Fibroblast of villous mesenchyme (primary cell): ENCODE data around the gene SAE1. TPM values are rescaled to one million over a fixed set of nuclear protein-coding genes. Genes with fewer than 3 reads are reported as not detected.

ENCODE experiments used
- DNase-seq: peaks from one replicate; pipeline ENCODE4 v3.0.0-alpha.2; 2010; ENCODE audit warnings: low read depth
- H3K4me3 ChIP-seq: 2 replicates; pipeline ENCODE4 v1.5.1; 2011; ENCODE audit warnings: low read depth, mild to moderate bottlenecking, low read length
- total RNA-seq: library from RNA; depleted of rRNA; stranded (reverse); fragments of >200 nt; gene quantifications from 2 replicates; pipeline ENCODE4 v1.2.3, GENCODE V29; 2012
- TF ChIP-seq, protein P1 (sequence below): IDR thresholded peaks from 2 replicates; pipeline ENCODE4 v1.5.1; 2012; ENCODE audit warnings: low read depth, mild to moderate bottlenecking, low read length; ENCODE audit not compliant: insufficient read depth

The SAE1 gene
- total RNA-seq, 1 donor, result 160 TPM

DNA sequence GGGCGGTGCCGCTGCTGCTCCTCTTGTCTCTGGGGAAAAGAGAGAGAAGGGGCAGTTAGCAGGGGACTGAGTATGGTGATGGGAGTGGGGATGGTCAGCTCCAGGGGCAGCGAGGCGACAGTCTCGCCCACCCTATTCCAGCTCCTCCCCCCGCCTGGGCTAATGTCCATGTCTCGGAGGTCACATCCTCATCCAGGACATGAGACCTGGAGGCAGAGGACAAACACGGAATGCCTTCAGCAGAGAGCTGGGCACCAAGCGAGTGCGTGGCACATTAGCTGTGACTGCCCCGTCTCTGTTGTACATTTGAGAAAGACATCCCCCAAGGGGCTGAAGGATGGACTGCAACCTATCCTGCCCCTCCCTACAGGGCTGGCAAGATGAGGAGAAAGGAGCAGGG lies 91.3 kb downstream of the SAE1 start:
- TF ChIP-seq, protein P1, sequence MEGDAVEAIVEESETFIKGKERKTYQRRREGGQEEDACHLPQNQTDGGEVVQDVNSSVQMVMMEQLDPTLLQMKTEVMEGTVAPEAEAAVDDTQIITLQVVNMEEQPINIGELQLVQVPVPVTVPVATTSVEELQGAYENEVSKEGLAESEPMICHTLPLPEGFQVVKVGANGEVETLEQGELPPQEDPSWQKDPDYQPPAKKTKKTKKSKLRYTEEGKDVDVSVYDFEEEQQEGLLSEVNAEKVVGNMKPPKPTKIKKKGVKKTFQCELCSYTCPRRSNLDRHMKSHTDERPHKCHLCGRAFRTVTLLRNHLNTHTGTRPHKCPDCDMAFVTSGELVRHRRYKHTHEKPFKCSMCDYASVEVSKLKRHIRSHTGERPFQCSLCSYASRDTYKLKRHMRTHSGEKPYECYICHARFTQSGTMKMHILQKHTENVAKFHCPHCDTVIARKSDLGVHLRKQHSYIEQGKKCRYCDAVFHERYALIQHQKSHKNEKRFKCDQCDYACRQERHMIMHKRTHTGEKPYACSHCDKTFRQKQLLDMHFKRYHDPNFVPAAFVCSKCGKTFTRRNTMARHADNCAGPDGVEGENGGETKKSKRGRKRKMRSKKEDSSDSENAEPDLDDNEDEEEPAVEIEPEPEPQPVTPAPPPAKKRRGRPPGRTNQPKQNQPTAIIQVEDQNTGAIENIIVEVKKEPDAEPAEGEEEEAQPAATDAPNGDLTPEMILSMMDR, result no peak
- H3K4me3 ChIP-seq, result no peak overlapping the region
- DNase-seq, result no peak

DNA sequence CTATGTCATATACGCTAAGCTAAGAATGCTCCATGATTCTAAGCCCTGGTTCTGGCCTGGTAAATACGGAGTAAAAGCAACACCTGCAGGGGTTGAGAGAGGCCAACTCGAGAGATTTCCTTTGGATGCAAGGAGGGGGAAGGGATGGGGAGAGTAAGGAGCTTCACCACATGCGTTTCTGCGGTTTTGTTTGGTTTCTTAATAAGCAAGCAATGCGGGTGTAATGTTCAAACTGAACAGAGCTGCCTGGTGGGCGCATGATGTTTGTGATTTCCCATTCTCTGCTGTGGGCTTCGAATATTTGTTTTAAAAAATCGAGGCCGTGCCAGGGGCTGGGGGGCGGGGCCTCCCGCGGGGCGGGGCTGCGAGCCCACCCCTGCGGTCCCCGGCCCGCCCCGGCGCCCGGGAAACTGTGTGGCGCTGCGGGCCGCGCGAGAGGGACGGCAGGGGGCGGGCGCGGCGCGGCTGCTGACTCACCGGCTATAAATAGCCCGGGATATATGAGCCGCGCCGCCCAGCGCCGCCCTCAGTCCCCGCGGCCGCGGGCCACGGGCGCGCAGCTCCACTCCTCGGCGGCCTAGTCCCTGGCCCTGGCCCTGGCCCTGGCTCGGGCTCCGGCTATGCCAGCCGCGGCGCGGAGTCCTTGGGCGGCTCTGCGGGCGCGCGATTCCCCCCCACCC lies 95.3 kb downstream of the SAE1 start:
- TF ChIP-seq, protein P1, result peak; percentile 14
- peak overlapping the region; percentile 98 for H3K4me3 ChIP-seq
- peak; percentile 88 for DNase-seq

DNA sequence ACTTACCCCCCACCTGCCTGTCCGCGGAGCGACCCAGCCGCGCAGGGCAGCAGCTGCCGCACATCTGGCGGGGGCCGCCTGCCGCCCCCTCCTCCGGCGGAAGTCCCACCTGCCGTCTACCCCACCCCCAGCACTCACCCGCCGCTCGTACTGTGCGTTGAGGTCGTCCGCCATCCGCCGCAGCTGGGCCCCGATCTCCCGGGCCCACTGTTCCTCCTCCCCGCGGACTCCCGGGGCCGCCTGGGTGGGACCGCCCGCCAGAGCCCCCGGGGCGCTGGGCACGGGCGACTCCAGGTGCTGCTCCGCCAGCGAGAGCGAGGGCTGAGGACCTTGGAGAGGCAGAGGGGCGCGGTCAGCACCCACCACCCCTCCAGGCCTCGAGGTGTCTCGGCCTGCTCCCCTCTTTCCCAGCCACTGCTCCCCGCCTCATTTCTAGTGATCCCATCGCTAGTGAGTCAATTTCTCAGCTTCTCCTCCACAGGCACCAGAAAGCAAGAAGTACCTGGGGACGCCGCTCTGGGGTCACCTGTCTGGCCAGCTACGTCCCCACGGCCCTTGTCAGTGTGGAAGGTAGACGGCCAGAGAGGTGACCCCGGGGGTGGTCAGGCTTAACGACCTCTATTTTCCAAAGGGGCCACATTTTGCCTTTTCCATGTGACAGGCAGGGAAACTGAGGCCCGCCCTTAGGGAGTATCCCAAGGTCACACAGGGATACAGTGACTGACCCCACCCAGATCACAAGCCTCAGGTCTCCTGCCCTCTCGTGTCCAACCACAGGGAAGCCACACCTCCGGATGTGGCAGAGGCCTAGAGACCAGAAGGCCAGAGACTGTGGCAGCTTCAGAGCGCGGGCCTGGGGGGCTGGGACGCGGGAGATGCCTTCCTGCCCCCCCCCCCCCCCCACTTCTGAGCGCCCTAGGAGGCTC lies 96.1 kb downstream of the SAE1 start:
- DNase-seq, result peak; percentile 83
- TF ChIP-seq, protein P1, result no peak
- H3K4me3 ChIP-seq, result peak overlapping the region; percentile 98

DNA sequence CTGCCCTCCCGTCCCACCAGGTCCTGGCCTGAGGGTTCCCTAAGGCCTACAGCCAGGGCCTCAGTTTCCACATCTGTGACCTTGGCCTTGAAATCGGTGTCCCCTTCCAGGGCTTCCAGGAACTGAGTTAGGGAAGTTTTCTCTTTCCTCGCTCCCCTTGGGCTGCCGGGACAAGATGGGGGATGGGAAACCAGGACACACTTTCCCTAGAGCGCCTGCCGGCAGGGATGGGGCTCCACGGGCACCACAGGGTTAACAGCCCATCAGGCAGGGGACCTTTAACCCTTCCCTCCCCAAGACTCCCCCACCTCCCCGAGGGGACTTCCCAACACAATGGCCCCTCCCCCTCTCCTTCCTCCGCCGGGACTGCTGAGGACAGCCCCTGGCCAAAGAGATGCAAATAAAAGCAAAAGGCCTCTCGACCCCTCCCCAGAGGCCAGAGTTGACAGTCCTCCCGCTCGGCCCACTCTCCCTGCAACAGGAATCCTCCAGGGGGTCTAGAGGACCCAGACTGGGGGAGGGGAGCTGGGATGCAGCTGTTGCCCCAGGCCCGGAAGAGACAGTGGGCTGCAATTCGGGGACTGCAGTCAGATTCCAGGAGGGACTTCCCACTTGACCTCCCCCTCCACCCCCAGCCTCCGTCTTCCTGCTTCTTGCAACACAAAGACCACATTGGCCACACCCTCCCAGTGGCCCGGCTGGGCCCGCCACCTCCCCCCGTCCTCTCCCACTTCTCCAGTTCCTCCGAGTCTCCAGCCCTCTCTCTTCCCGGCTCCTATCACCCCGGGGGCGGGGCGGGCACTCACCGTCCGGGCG lies 96.9 kb downstream of the SAE1 start:
- peak overlapping the region; percentile 98 for H3K4me3 ChIP-seq
- peak; percentile 98 for DNase-seq
- TF ChIP-seq, protein P1, result no peak

DNA sequence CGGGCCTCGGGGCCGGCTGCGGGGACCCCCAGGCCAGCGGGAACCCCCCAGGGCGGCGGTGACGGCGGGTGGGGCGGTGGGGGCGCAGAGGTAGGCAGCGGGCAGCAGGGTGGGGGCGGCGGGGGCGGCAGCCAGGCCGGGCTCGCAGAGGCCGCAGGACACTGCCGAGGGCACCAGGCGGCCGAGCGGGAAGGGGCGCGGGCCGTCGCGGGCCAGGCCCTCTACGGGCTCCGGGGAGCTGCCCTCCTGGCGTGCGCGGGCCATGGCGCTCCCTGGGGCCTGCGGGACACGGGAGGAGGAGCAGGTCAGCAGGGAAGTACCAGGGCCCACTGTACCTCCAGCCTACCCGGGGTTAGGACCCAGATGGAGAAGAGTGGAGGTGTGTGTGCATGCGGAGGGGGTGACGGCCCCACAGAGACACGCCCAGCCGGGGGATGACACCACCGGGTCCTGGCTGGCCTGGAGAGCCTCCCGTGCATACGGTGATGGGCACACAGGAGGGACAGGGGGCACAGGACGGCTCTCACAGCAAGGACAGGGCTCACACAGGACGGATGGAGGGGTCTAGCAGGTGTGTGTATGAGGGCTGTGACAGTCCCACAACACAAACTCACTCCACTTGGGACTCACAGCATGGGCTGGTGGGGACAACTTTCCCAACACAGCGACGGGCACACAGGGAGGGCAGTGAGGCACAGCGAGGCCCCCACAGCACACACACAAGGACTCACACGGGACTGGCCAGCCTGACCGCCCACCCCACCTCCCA lies 97.7 kb downstream of the SAE1 start:
- peak; percentile 30 for DNase-seq
- H3K4me3 ChIP-seq, result peak overlapping the region; percentile 98
- TF ChIP-seq, protein P1, result no peak
